ENCODE data around the gene ASB18.

GRCh38 chr2:236264256-236264655 is at the start of gene ASB18:
- no peak for TF ChIP-seq CTCF (conservative IDR thresholded peaks at IDR 0.05)
- TF ChIP-seq EZH2 (IDR thresholded peaks at IDR 0.05; ENCODE audit: low read depth): no peak
